Measurements from ENCODE around the gene DTD2. TPM values are rescaled to one million over a fixed set of nuclear protein-coding genes. Genes with fewer than 3 reads are reported as not detected.

The DTD2 gene
- total and polyA plus RNA-seq, 2 donors (not counting 1 experiment from before 2014, with no cell fraction given): 11.9 to 14.1 TPM

DNA sequence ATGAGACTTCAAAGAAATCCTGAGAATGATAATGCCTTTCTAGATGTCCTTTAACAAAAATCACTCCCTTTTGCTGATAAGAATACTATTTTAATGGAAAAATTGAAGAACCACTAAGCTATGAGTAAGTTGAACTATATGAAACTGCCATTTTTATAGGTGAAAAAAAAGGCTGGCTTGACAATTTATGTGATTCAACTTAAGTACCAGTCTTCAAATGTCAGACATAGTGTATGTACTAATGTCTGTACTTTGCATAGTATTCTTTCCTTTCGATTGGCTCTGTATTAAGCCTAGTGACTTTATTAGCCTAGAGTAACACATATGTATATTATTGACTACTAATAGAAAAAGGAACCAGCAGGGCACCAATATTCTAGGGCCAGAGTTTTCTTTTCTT lies 48.9 kb downstream of the DTD2 start:
- H3K4me2 ChIP-seq (replicated peaks; ENCODE audit: low read depth, low read length, poor library complexity, severe bottlenecking): no peak overlapping the region
- H3K27me3 Mint-ChIP-seq: no peaks in the 10 kb centered on the region
- H3K79me2 ChIP-seq (ENCODE audit: control insufficient read depth, insufficient read depth, low read length): peaks cover 46% of the 10 kb centered on the region
- ATAC-seq (ENCODE audit: low read depth) (no peak), DNase-seq (no peak)
- H3K4me1 ChIP-seq (ENCODE audit: control insufficient read depth in 2 of 2, insufficient read depth in 2 of 2, low read length in 2 of 2): peaks cover 4 to 9% of the 10 kb centered on the region in 2 donors
- intact Hi-C loops (cut with micrococcal nuclease): no loop called here
- no CpG with 5 or more reads among the region's 1 CpG for WGBS (ENCODE audit: insufficient coverage)
- TF ChIP-seq, protein P1, sequence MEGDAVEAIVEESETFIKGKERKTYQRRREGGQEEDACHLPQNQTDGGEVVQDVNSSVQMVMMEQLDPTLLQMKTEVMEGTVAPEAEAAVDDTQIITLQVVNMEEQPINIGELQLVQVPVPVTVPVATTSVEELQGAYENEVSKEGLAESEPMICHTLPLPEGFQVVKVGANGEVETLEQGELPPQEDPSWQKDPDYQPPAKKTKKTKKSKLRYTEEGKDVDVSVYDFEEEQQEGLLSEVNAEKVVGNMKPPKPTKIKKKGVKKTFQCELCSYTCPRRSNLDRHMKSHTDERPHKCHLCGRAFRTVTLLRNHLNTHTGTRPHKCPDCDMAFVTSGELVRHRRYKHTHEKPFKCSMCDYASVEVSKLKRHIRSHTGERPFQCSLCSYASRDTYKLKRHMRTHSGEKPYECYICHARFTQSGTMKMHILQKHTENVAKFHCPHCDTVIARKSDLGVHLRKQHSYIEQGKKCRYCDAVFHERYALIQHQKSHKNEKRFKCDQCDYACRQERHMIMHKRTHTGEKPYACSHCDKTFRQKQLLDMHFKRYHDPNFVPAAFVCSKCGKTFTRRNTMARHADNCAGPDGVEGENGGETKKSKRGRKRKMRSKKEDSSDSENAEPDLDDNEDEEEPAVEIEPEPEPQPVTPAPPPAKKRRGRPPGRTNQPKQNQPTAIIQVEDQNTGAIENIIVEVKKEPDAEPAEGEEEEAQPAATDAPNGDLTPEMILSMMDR (IDR thresholded peaks at IDR 0.05): no peak
- no peak for TF ChIP-seq EZH2 (IDR thresholded peaks at IDR 0.05; ENCODE audit: borderline replicate concordance, insufficient read depth, low read depth, low read length, poor library complexity, severe bottlenecking)
- CTCF ChIA-PET: interaction anchor here (1.0 kb wide), 1 partner anchor 12 kb away, joined by 3 read pairs; the partner anchor contains the start of gene HEATR5A
- H3K27ac Mint-ChIP-seq: no peak overlapping the region
- no peaks in the 10 kb centered on the region for H3K27me3 ChIP-seq (replicated peaks in 1 of 4; ENCODE audit: control extremely low read depth in 1 of 4, control insufficient read depth in 3 of 4, insufficient read depth in 4 of 4, low read length in 3 of 4)
- POLR2A ChIA-PET: no interaction called here
- no peak overlapping the region for H3K27ac ChIP-seq (ENCODE audit: low read length in 2 of 2)
- no peaks in the 10 kb centered on the region for H4K20me1 ChIP-seq (ENCODE audit: control insufficient read depth, insufficient read depth, low read length, poor library complexity, severe bottlenecking)
- no peak overlapping the region for H3K4me3 Mint-ChIP-seq
- H3K9me3 ChIP-seq (ENCODE audit: control extremely low read depth in 1 of 3, control insufficient read depth in 2 of 3, insufficient read depth in 1 of 3, low read length in 2 of 3): no peaks in the 10 kb centered on the region
- no peak overlapping the region for H2AFZ ChIP-seq (ENCODE audit: insufficient read depth, low read depth, low read length, poor library complexity, severe bottlenecking)
- H3K9ac ChIP-seq (ENCODE audit: low read length): no peak overlapping the region
- no peaks in the 10 kb centered on the region for H3K36me3 ChIP-seq (replicated peaks in 1 of 2; ENCODE audit: control extremely low read depth in 1 of 2, control insufficient read depth in 1 of 2, extremely low read depth in 1 of 2, insufficient read depth in 2 of 2, low read length in 1 of 2)
- H3K9me3 Mint-ChIP-seq (ENCODE audit: insufficient read depth): no peaks in the 10 kb centered on the region
- peaks cover 23% of the 10 kb centered on the region for H3K4me1 Mint-ChIP-seq
- H3K4me3 ChIP-seq (ENCODE audit: control extremely low read depth in 1 of 5, extremely low read depth in 1 of 5, insufficient read depth in 1 of 5, low read depth in 2 of 5, low read length in 4 of 5): no peak overlapping the region

DNA sequence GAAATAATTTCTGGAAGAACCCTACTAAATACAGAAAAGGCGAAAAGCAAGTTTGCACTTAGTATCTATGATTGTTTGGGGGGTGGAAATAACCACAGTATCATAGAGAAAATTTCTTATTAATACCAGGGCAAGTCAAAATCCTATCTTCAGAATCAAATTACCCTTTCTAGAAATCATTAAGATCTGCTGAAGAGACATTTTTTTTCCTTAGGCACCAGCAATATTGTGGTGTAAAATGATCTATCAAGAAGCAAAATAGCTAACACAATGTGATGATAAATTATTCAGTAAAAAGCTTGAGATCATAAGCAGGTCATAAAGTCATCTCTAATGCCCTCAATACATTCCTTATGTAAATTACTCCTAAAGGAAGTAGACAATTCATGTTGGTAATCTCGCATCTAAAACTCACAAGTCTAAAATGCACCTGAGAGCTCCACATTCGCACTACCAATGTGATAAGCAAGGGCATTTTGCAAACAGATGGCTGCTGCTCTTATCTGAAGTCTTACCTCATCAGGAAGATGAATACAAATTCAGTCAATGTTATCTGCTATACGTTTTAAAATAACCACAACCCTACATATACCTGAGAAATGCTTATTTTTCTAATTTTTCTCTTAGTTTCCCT lies 51.6 kb downstream of the DTD2 start:
- no peaks in the 10 kb centered on the region for H3K9me3 Mint-ChIP-seq (ENCODE audit: insufficient read depth)
- H3K27ac Mint-ChIP-seq: no peak overlapping the region
- Histone ChIP-seq H3K4me3 (ENCODE audit: control extremely low read depth in 1 of 5, extremely low read depth in 1 of 5, insufficient read depth in 1 of 5, low read depth in 2 of 5, low read length in 4 of 5) (no peak overlapping the region), H2AFZ (ENCODE audit: insufficient read depth, low read depth, low read length, poor library complexity, severe bottlenecking) (no peak overlapping the region), H3K4me1 (ENCODE audit: control insufficient read depth in 2 of 2, insufficient read depth in 2 of 2, low read length in 2 of 2) (peaks cover 4 to 8% of the 10 kb centered on the region in 2 donors), H3K79me2 (ENCODE audit: control insufficient read depth, insufficient read depth, low read length) (peaks cover 34% of the 10 kb centered on the region), H3K27me3 (replicated peaks in 1 of 4; ENCODE audit: control extremely low read depth in 1 of 4, control insufficient read depth in 3 of 4, insufficient read depth in 4 of 4, low read length in 3 of 4) (no peaks in the 10 kb centered on the region), H4K20me1 (ENCODE audit: control insufficient read depth, insufficient read depth, low read length, poor library complexity, severe bottlenecking) (no peaks in the 10 kb centered on the region), H3K27ac (ENCODE audit: low read length in 2 of 2) (no peak overlapping the region), H3K4me2 (replicated peaks; ENCODE audit: low read depth, low read length, poor library complexity, severe bottlenecking) (no peak overlapping the region), H3K9ac (ENCODE audit: low read length) (no peak overlapping the region), H3K9me3 (ENCODE audit: control extremely low read depth in 1 of 3, control insufficient read depth in 2 of 3, insufficient read depth in 1 of 3, low read length in 2 of 3) (no peaks in the 10 kb centered on the region), H3K36me3 (replicated peaks in 1 of 2; ENCODE audit: control extremely low read depth in 1 of 2, control insufficient read depth in 1 of 2, extremely low read depth in 1 of 2, insufficient read depth in 2 of 2, low read length in 1 of 2) (peaks cover 4 to 12% of the 10 kb centered on the region in 2 experiments)
- H3K27me3 Mint-ChIP-seq: no peaks in the 10 kb centered on the region
- no peak overlapping the region for H3K4me3 Mint-ChIP-seq
- peaks cover 18% of the 10 kb centered on the region for H3K4me1 Mint-ChIP-seq
- POLR2A ChIA-PET: no interaction called here
- intact Hi-C loops (cut with micrococcal nuclease): no loop called here
- CTCF ChIA-PET: no interaction called here
- DNase-seq (no peak), ATAC-seq (ENCODE audit: low read depth) (no peak)
- no CpG with 5 or more reads among the region's 4 CpGs for WGBS (ENCODE audit: insufficient coverage)
- TF ChIP-seq EZH2 (IDR thresholded peaks at IDR 0.05; ENCODE audit: borderline replicate concordance, insufficient read depth, low read depth, low read length, poor library complexity, severe bottlenecking): no peak
- TF ChIP-seq, protein P1 (IDR thresholded peaks at IDR 0.05): no peak

All from B cell (primary cell).